Fibroblast of villous mesenchyme (primary cell): ENCODE results near the gene LDB2. TPM values are rescaled to one million over a fixed set of nuclear protein-coding genes. Genes with fewer than 3 reads are reported as not detected.

Experiments
- DNase-seq: peaks from one replicate; pipeline ENCODE4 v3.0.0-alpha.2; 2010; ENCODE audit warnings: low read depth
- H3K4me3 ChIP-seq: 2 replicates; pipeline ENCODE4 v1.5.1; 2011; ENCODE audit warnings: low read depth, mild to moderate bottlenecking, low read length
- CTCF ChIP-seq: IDR thresholded peaks from 2 replicates; pipeline ENCODE4 v1.5.1; 2012; ENCODE audit warnings: low read depth, mild to moderate bottlenecking, low read length; ENCODE audit not compliant: insufficient read depth
- total RNA-seq: library from RNA; depleted of rRNA; stranded (reverse); fragments of >200 nt; gene quantifications from 2 replicates; pipeline ENCODE4 v1.2.3, GENCODE V29; 2012

LDB2 gene
- total RNA-seq, 1 donor, result 19.9 TPM

- no peak for DNase-seq
- TF ChIP-seq CTCF, result no peak
- no peak overlapping the region for H3K4me3 ChIP-seq
Measured at GRCh38 chr4:16467061-16467460, 431.4 kb downstream of the LDB2 start.

- H3K4me3 ChIP-seq, result no peak overlapping the region
- no peak for TF ChIP-seq CTCF
- DNase-seq, result no peak
Measured at GRCh38 chr4:16466581-16466980, 431.9 kb downstream of the LDB2 start.

- H3K4me3 ChIP-seq, result no peak overlapping the region
- TF ChIP-seq CTCF, result no peak
- no peak for DNase-seq
Measured at GRCh38 chr4:16464651-16465050, 433.8 kb downstream of the LDB2 start.

- H3K4me3 ChIP-seq, result no peak overlapping the region
- no peak for DNase-seq
- TF ChIP-seq CTCF, result no peak
Measured at GRCh38 chr4:16462656-16463055, 435.8 kb downstream of the LDB2 start.

GRCh38 chr4:16461362-16461761 lies 437.1 kb downstream of the LDB2 start:
- DNase-seq, result no peak
- H3K4me3 ChIP-seq, result no peak overlapping the region
- TF ChIP-seq CTCF, result no peak

- no peak for DNase-seq
- H3K4me3 ChIP-seq, result no peak overlapping the region
- no peak for TF ChIP-seq CTCF
Measured at GRCh38 chr4:16457944-16458343, 440.5 kb downstream of the LDB2 start.
